Stomach (tissue), 4 donors: ENCODE measurements around the gene RPL28.

Experiments used
- CTCF ChIP-seq, 7 experiments: fragments of 450-650 bp in 4 of 7; fragments of 200-600 bp in 3 of 7; sonication (generic) in 3 of 7; IDR thresholded peaks; one replicate each; pipeline ENCODE4 v1.5.1; 2016 to 2019; ENCODE audit warnings: antibody characterized with exemption in 7 of 7, control low read depth in 2 of 7, mild to moderate bottlenecking in 1 of 7
- POLR2A ChIP-seq, 4 donors: fragments of 450-650 bp; IDR thresholded peaks; one replicate each; pipeline ENCODE4 v1.6.1; 2016; ENCODE audit warnings: antibody characterized with exemption in 4 of 4, control low read depth in 2 of 4, mild to moderate bottlenecking in 1 of 4, moderate library complexity in 1 of 4

- TF ChIP-seq CTCF (IDR thresholded peaks at IDR 0.05) (no peak), POLR2A (IDR thresholded peaks at IDR 0.05) (no peak)
Observed at GRCh38 chr19:55377356-55378131, 8.2 kb upstream of the RPL28 start.
